GM12878 (cell line): ENCODE data around the gene RECK. TPM values are rescaled to one million over a fixed set of nuclear protein-coding genes. Genes with fewer than 3 reads are reported as not detected.
"Not testable (repeated sequence)": the region's sequence is repeated elsewhere in the genome, so short reads cannot be mapped to it uniquely, and the experiment has no call there.

Source experiments
- ATAC-seq: fragments of 200-7000 bp; cut with Tn5 transposase; 3 replicates; pipeline ENCODE4 v1.9.1; 2020; ENCODE audit warnings: mild to moderate bottlenecking, moderate library complexity
- BruUV-seq: library from RNA; stranded (reverse); fragments of 400-500 nt; replicated peaks from 2 replicates; lab custom pipeline; 2021; lab: Mats Ljungman, UMichigan
- CTCF ChIA-PET: fragments of 300-600 bp; sonication (Branson Sonifier 250); formaldehyde crosslinking; extraction: SDS; loops from one replicate; lab custom pipeline; 2021; ENCODE audit warnings: inconsistent platforms; lab: Yijun Ruan, JAX
- POLR2A ChIA-PET: fragments of 350-600 bp; formaldehyde crosslinking; extraction: SDS; loops from one replicate; lab custom pipeline; 2021; ENCODE audit warnings: inconsistent platforms; lab: Charles Lee
- RAD21 ChIA-PET: fragments of 300-600 bp; sonication (Branson Sonifier 250); formaldehyde crosslinking; loops from one replicate; lab custom pipeline; 2023; ENCODE audit warnings: antibody characterized with exemption; ENCODE audit not compliant: unreplicated experiment; lab: Charles Lee
- SMC1A ChIA-PET: fragments of 300-600 bp; sonication (Branson Sonifier 250); formaldehyde crosslinking; loops from one replicate; lab custom pipeline; 2023; ENCODE audit not compliant: unreplicated experiment, uncharacterized antibody; lab: Charles Lee
- DNase-seq: peaks from one replicate; pipeline ENCODE4 v3.0.0-alpha.2; 2011; ENCODE audit warnings: low read depth, low spot score
- FAIRE-seq: peaks from 3 replicates; lab custom pipeline; 2011; peaks lifted over from hg19 to GRCh38; lab: Jason Lieb, UNC
- H2AFZ ChIP-seq: 2 replicates; pipeline ENCODE4 v1.6.0; 2011; ENCODE audit warnings: low read depth, low read length, control low read depth; ENCODE audit not compliant: control insufficient read depth
- H3K27ac ChIP-seq: 2 replicates; pipeline ENCODE4 v1.5.1; 2011; ENCODE audit warnings: control low read depth; ENCODE audit not compliant: control insufficient read depth, insufficient read depth
- H3K27me3 ChIP-seq, 2 experiments: replicated peaks in 1 of 2; 2 replicates each; pipeline versions ENCODE4 v1.6.0 to v1.6.1; 2011; ENCODE audit warnings: low read length in 1 of 2; ENCODE audit not compliant: control insufficient read depth in 2 of 2, insufficient read depth in 2 of 2
- H3K36me3 ChIP-seq, 2 experiments: 2 replicates each; pipeline ENCODE4 v1.5.1; 2011; ENCODE audit warnings: low read length in 1 of 2; ENCODE audit not compliant: control insufficient read depth in 2 of 2, insufficient read depth in 2 of 2
- H3K4me1 ChIP-seq: 2 replicates; pipeline ENCODE4 v1.6.1; 2011; ENCODE audit warnings: mild to moderate bottlenecking, low read length, moderate library complexity, mixed read lengths; ENCODE audit not compliant: control insufficient read depth, insufficient read depth
- H3K4me2 ChIP-seq: 2 replicates; pipeline ENCODE4 v1.6.0; 2011; ENCODE audit warnings: control low read depth; ENCODE audit not compliant: control insufficient read depth, insufficient read depth
- H3K4me3 ChIP-seq: fragments of 200-600 bp; sonication (generic); 2 replicates; pipeline ENCODE4 v1.5.1; 2016
- H3K79me2 ChIP-seq: 2 replicates; pipeline ENCODE4 v1.6.0; 2011; ENCODE audit warnings: low read length; ENCODE audit not compliant: control insufficient read depth, insufficient read depth
- H3K9ac ChIP-seq: 2 replicates; pipeline ENCODE4 v1.8.0; 2011; ENCODE audit warnings: low read length, control low read depth, mixed read lengths; ENCODE audit not compliant: control insufficient read depth, insufficient read depth
- H3K9me3 ChIP-seq: replicated peaks from 3 replicates; pipeline ENCODE4 v1.5.1; 2011; ENCODE audit warnings: mild to moderate bottlenecking, low read length; ENCODE audit not compliant: control insufficient read depth, insufficient read depth
- H4K20me1 ChIP-seq: 2 replicates; pipeline ENCODE4 v1.6.0; 2011; ENCODE audit not compliant: control insufficient read depth, insufficient read depth
- BMI1 ChIP-seq: fragments of 450-650 bp; IDR thresholded peaks from 2 replicates; pipeline ENCODE4 v1.6.1; 2016; ENCODE audit warnings: mild to moderate bottlenecking, moderate library complexity, borderline replicate concordance
- HDAC2 ChIP-seq: fragments of 200-600 bp; sonication (generic); IDR thresholded peaks from 2 replicates; pipeline ENCODE4 v1.6.1; 2017
- NFIC ChIP-seq: IDR thresholded peaks from 2 replicates; pipeline ENCODE4 v1.6.1; 2012; ENCODE audit warnings: low read depth, mild to moderate bottlenecking, inconsistent platforms, low read length, moderate library complexity
- NR2F1 ChIP-seq: fragments of 450-650 bp; conservative IDR thresholded peaks from 2 replicates; pipeline ENCODE4 v1.6.1; 2017; ENCODE audit warnings: mild to moderate bottlenecking
- RAD51 ChIP-seq: fragments of 450-650 bp; IDR thresholded peaks from 2 replicates; pipeline ENCODE4 v1.6.1; 2016; ENCODE audit warnings: moderate library complexity, mild to moderate bottlenecking, inconsistent platforms
- TAF1 ChIP-seq: IDR thresholded peaks from 2 replicates; pipeline ENCODE4 v1.6.1; 2011; ENCODE audit warnings: mild to moderate bottlenecking, low read depth, low read length, borderline replicate concordance
- ZNF207 ChIP-seq: fragments of 450-650 bp; IDR thresholded peaks from 2 replicates; pipeline ENCODE4 v1.6.1; 2014; ENCODE audit warnings: antibody characterized with exemption, mild to moderate bottlenecking, borderline replicate concordance
- WGBS: methylation state at CpG from one replicate; pipeline ENCODE4 v1.1.6; 2016; ENCODE audit warnings: low lambda C conversion rate; ENCODE audit not compliant: insufficient replicate concordance, insufficient coverage; ENCODE audit errors: missing lambda C conversion rate; 5-methylcytosine and 5-hydroxymethylcytosine counted together
- in situ Hi-C: fragments of 300-500 bp; cut with MboI; formaldehyde crosslinking; loops from 9 replicates; pipeline ENCODE4 v1.14.3; 2018; ENCODE audit warnings: mixed read lengths
- intact Hi-C: fragments of 100-400 bp; cut with micrococcal nuclease; formaldehyde crosslinking; loops from one replicate; pipeline ENCODE4 v1.14.2; 2022; ENCODE audit not compliant: unreplicated experiment
- polyA plus RNA-seq, 11 experiments: library from polyadenylated mRNA; depleted of rRNA in 4 of 11; unstranded in 6 of 11; stranded (reverse) in 5 of 11; fragments of >200 nt; fragmentation: Nextera tagmentation in 4 of 11; fragmentation: Illumina TruSeq in 1 of 11; extraction: Ambion mirVana in 4 of 11; extraction: Trizol in 1 of 11; gene quantifications; 1 replicate in 1 of 11; 2 replicates in 10 of 11; pipeline versions ENCODE4 v1.2.1 to v1.2.3, GENCODE V29; 2011 to 2016; ENCODE audit warnings: inconsistent platforms in 2 of 11, missing spikeins in 2 of 11, low read depth in 1 of 11
- total RNA-seq, 4 experiments: library from RNA; depleted of rRNA in 3 of 4; stranded (reverse); fragments of >200 nt in 3 of 4; fragmentation: Illumina TruSeq in 1 of 4; extraction: Trizol in 1 of 4; gene quantifications; 2 replicates each; pipeline versions ENCODE4 v1.2.1 to v1.2.3, GENCODE V29; 2013 to 2021
- TF ChIP-seq, protein P1 (sequence below): fragments of 450-650 bp; IDR thresholded peaks from 2 replicates; pipeline ENCODE4 v1.6.1; 2018; ENCODE audit warnings: borderline replicate concordance, mild to moderate bottlenecking; ENCODE audit not compliant: partially characterized antibody
- TF ChIP-seq, protein P2 (sequence below): fragments of 450-650 bp; formaldehyde crosslinking; IDR thresholded peaks from 2 replicates; pipeline ENCODE4 v1.5.0; 2022; ENCODE audit warnings: mild to moderate bottlenecking, missing genetic modification characterization

The RECK gene
- total and polyA plus RNA-seq, 10 of the 15 experiments (the other 5 are each of a cell fraction or from before 2014, with no cell fraction given), result 0.02 to 0.40 (median 0.13) TPM

DNA sequence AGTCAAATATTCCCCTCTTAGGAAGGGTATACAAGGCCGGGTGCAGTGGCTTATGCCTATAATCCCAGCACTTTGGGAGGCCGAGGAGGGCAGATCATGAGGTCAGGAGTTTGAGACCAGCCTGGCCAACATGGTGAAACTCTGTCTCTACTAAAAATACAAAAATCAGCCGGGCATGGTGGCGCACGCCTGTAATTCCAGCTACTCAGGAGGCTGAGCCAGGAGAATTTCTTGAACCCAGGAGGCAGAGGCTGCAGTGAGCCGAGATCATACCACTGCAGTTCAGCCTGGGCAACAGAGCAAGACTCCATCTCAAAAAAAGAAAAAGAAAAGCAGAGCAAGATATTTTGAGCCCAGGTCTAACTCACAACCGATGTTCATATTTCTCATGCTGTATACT lies 95.0 kb downstream of the RECK start:
- H3K4me1 ChIP-seq, in situ Hi-C loops, H3K27me3 ChIP-seq, intact Hi-C loops, BruUV-seq, H2AFZ ChIP-seq, SMC1A ChIA-PET, H4K20me1 ChIP-seq, ATAC-seq, H3K9me3 ChIP-seq, H3K36me3 ChIP-seq, H3K9ac ChIP-seq, H3K4me2 ChIP-seq, DNase-seq, H3K79me2 ChIP-seq, H3K27ac ChIP-seq, RAD21 ChIA-PET, FAIRE-seq, H3K4me3 ChIP-seq: not testable (repeated sequence)
- ChIA-PET CTCF (interaction anchor here (1.4 to 2.7 kb wide), 2 partner anchors 28 to 34 kb away, joined by 6 to 10 read pairs; no protein-coding TSS in a partner anchor), POLR2A (interaction anchor here (0.6 kb wide), 1 partner anchor 162 kb away, joined by 6 read pairs; no protein-coding TSS in a partner anchor)
- 60% methylated on average over 7 of the region's 7 CpGs for WGBS

DNA sequence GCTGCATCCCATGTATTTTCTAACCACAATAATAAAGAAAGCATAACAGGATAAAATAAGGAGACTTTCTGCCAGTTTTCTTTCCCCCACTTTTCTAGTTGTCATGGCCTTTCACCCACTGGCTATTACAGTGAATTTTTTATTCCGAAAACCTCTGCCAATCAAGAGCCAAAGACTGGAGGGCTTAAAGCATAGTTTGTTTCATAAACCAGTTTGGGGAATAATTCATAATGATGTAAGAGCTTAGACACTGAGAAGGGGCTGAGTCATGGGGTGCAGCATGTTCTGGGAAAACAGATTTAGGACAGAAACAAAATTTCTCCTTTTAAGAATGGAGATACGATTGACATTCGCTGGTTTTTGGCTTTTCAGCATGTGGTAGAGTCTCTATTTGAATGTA lies 95.4 kb downstream of the RECK start:
- RAD21 ChIA-PET, result no interaction called here
- DNase-seq (no peak), ATAC-seq (no peak), FAIRE-seq (no peak)
- POLR2A ChIA-PET, result no interaction called here
- H3K9me3 ChIP-seq, result no peaks in the 10 kb centered on the region
- 46% methylated on average over 3 of the region's 3 CpGs for WGBS
- in situ Hi-C loops, result no loop called here
- no peaks in the 10 kb centered on the region for H4K20me1 ChIP-seq
- no peak overlapping the region for H3K4me3 ChIP-seq
- H3K36me3 ChIP-seq, result no peaks in the 10 kb centered on the region
- no peak overlapping the region for H2AFZ ChIP-seq
- intact Hi-C loops, result no loop called here
- H3K27ac ChIP-seq, result no peak overlapping the region
- SMC1A ChIA-PET, result no interaction called here
- no peaks in the 10 kb centered on the region for H3K79me2 ChIP-seq
- peaks cover 8% of the 10 kb centered on the region for H3K4me1 ChIP-seq
- BruUV-seq, result no TSS peak
- no peak overlapping the region for H3K4me2 ChIP-seq
- no peak overlapping the region for H3K9ac ChIP-seq
- H3K27me3 ChIP-seq, result peaks cover 1 to 7% of the 10 kb centered on the region in 2 experiments; a peak in 3 of 4 replicates
- CTCF ChIA-PET, result interaction anchor here (1.4 to 2.7 kb wide), 2 partner anchors 29 to 34 kb away, joined by 6 to 10 read pairs; no protein-coding TSS in a partner anchor
- TF ChIP-seq, protein P1, sequence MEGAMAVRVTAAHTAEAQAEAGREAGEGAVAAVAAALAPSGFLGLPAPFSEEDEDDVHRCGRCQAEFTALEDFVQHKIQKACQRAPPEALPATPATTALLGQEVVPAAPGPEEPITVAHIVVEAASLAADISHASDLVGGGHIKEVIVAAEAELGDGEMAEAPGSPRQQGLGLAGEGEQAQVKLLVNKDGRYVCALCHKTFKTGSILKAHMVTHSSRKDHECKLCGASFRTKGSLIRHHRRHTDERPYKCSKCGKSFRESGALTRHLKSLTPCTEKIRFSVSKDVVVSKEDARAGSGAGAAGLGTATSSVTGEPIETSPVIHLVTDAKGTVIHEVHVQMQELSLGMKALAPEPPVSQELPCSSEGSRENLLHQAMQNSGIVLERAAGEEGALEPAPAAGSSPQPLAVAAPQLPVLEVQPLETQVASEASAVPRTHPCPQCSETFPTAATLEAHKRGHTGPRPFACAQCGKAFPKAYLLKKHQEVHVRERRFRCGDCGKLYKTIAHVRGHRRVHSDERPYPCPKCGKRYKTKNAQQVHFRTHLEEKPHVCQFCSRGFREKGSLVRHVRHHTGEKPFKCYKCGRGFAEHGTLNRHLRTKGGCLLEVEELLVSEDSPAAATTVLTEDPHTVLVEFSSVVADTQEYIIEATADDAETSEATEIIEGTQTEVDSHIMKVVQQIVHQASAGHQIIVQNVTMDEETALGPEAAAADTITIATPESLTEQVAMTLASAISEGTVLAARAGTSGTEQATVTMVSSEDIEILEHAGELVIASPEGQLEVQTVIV, result no peak
- no peak for TF ChIP-seq TAF1
- no peak for TF ChIP-seq NR2F1
- no peak for TF ChIP-seq ZNF207
- no peak for TF ChIP-seq HDAC2
- no peak for TF ChIP-seq RAD51
- TF ChIP-seq NFIC, result no peak
- TF ChIP-seq, protein P2, sequence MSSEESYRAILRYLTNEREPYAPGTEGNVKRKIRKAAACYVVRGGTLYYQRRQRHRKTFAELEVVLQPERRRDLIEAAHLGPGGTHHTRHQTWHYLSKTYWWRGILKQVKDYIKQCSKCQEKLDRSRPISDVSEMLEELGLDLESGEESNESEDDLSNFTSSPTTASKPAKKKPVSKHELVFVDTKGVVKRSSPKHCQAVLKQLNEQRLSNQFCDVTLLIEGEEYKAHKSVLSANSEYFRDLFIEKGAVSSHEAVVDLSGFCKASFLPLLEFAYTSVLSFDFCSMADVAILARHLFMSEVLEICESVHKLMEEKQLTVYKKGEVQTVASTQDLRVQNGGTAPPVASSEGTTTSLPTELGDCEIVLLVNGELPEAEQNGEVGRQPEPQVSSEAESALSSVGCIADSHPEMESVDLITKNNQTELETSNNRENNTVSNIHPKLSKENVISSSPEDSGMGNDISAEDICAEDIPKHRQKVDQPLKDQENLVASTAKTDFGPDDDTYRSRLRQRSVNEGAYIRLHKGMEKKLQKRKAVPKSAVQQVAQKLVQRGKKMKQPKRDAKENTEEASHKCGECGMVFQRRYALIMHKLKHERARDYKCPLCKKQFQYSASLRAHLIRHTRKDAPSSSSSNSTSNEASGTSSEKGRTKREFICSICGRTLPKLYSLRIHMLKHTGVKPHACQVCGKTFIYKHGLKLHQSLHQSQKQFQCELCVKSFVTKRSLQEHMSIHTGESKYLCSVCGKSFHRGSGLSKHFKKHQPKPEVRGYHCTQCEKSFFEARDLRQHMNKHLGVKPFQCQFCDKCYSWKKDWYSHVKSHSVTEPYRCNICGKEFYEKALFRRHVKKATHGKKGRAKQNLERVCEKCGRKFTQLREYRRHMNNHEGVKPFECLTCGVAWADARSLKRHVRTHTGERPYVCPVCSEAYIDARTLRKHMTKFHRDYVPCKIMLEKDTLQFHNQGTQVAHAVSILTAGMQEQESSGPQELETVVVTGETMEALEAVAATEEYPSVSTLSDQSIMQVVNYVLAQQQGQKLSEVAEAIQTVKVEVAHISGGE, result no peak
- TF ChIP-seq BMI1, result no peak
